Caco-2 (cell line): ENCODE data around the gene DSG3. TPM values are rescaled to one million over a fixed set of nuclear protein-coding genes. Genes with fewer than 3 reads are reported as not detected.
A peak's percentile ranks its signal among the peaks of the same experiment; 100 is the strongest.

ENCODE experiments used
- BruUV-seq: library from RNA; stranded (reverse); fragments of 400-500 nt; replicated peaks from 2 replicates; lab custom pipeline; 2021; lab: Mats Ljungman, UMichigan
- CTCF ChIA-PET: fragments of 300-600 bp; sonication (Branson Sonifier 250); formaldehyde crosslinking; loops from one replicate; lab custom pipeline; 2022; ENCODE audit warnings: antibody characterized with exemption; lab: Charles Lee
- POLR2A ChIA-PET: fragments of 300-600 bp; sonication (Branson Sonifier 250); formaldehyde crosslinking; loops from one replicate; lab custom pipeline; 2022; ENCODE audit warnings: antibody characterized with exemption; lab: Charles Lee
- DNase-seq, 2 experiments: peaks; one replicate each; pipeline versions ENCODE4 v3.0.0 to v3.0.0-alpha.2; 2020 to 2022
- H3K27me3 ChIP-seq: replicated peaks from 2 replicates; pipeline ENCODE4 v1.6.0; 2011; ENCODE audit warnings: low read length; ENCODE audit not compliant: control insufficient read depth, insufficient read depth
- H3K36me3 ChIP-seq: 2 replicates; pipeline ENCODE4 v1.5.1; 2011; ENCODE audit warnings: low read length; ENCODE audit not compliant: control insufficient read depth, insufficient read depth
- H3K4me1 ChIP-seq: fragments of 250-450 bp; sonication (Bioruptor Pico); 2 replicates; pipeline ENCODE4 v1.5.1; 2020; ENCODE audit warnings: mild to moderate bottlenecking
- H3K4me3 ChIP-seq: 2 replicates; pipeline ENCODE4 v1.5.1; 2011; ENCODE audit warnings: low read depth, mild to moderate bottlenecking, control low read depth, low read length
- H3K9me3 ChIP-seq: fragments of 250-450 bp; sonication (Bioruptor Pico); 2 replicates; pipeline ENCODE4 v1.5.1; 2020; ENCODE audit warnings: mild to moderate bottlenecking, moderate library complexity
- H3K27ac Mint-ChIP-seq: one replicate; pipeline ENCODE4 v1.8.0; 2022; ENCODE audit warnings: mixed read lengths; ENCODE audit not compliant: unreplicated experiment
- H3K27me3 Mint-ChIP-seq: one replicate; pipeline ENCODE4 v1.8.0; 2022; ENCODE audit warnings: mixed read lengths; ENCODE audit not compliant: insufficient read depth, unreplicated experiment
- H3K36me3 Mint-ChIP-seq: one replicate; pipeline ENCODE4 v1.8.0; 2022; ENCODE audit warnings: mild to moderate bottlenecking, mixed read lengths; ENCODE audit not compliant: insufficient read depth, unreplicated experiment
- H3K4me1 Mint-ChIP-seq: one replicate; pipeline ENCODE4 v1.8.0; 2022; ENCODE audit warnings: low read depth, mixed read lengths; ENCODE audit not compliant: unreplicated experiment
- H3K4me3 Mint-ChIP-seq: one replicate; pipeline ENCODE4 v1.8.0; 2022; ENCODE audit warnings: mild to moderate bottlenecking, moderate library complexity, mixed read lengths; ENCODE audit not compliant: unreplicated experiment
- H3K9me3 Mint-ChIP-seq: one replicate; pipeline ENCODE4 v1.8.0; 2022; ENCODE audit warnings: mixed read lengths; ENCODE audit not compliant: unreplicated experiment
- intact Hi-C: fragments of 100-400 bp; cut with micrococcal nuclease; formaldehyde crosslinking; loops from one replicate; pipeline ENCODE4 v1.10.0; 2022; ENCODE audit not compliant: unreplicated experiment
- total RNA-seq: library from RNA; stranded (reverse); gene quantifications from 2 replicates; pipeline ENCODE4 v1.2.3, GENCODE V29; 2022
- TF ChIP-seq, protein P1 (sequence below), 2 experiments: fragments of 200-600 bp in 1 of 2; IDR thresholded peaks; 1 replicate in 1 of 2; 2 replicates in 1 of 2; pipeline versions ENCODE4 v1.5.1 to v1.8.0; 2011 to 2022; ENCODE audit warnings: antibody characterized with exemption in 1 of 2, control low read depth in 1 of 2, inconsistent platforms in 1 of 2, low read depth in 1 of 2, low read length in 1 of 2, mild to moderate bottlenecking in 1 of 2, moderate library complexity in 1 of 2; ENCODE audit not compliant: insufficient read depth in 1 of 2, severe bottlenecking in 1 of 2, unreplicated experiment in 1 of 2

Gene DSG3
- total RNA-seq, 1 experiment from 2014 or later = 0.14 TPM

DNA sequence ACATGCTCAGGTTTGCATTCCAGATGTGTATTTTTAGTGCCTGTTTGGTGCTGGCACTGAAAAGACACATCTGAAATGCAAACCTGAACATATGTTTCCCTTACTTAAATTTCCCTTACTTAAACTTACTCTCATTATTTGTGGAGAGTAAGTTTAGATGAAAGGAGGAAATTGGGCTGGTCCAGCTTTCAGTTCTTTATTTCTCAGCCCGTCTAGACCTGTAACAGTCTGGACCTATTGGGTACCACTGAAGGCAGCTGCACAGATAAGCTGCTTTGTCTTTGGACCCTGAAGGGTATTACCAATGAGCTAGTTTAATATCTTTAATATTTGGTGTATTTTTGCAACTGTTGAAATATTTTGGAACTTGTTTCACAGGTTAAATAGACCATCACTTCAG, 17.0 kb upstream of the DSG3 start:
- Mint-ChIP-seq H3K4me1 (peaks cover 7% of the 10 kb centered on the region), H3K36me3 (no peaks in the 10 kb centered on the region), H3K4me3 (no peak overlapping the region), H3K9me3 (no peaks in the 10 kb centered on the region), H3K27me3 (no peaks in the 10 kb centered on the region), H3K27ac (no peak overlapping the region)
- intact Hi-C loops = no loop called here
- no peaks in the 10 kb centered on the region for H3K9me3 ChIP-seq
- BruUV-seq = no TSS peak
- POLR2A ChIA-PET = no interaction called here
- CTCF ChIA-PET = no interaction called here
- peaks cover 10% of the 10 kb centered on the region; the same call in 1 of the 2 replicates for H3K4me1 ChIP-seq
- no peak overlapping the region for H3K4me3 ChIP-seq
- no peaks in the 10 kb centered on the region for H3K27me3 ChIP-seq
- H3K36me3 ChIP-seq = no peaks in the 10 kb centered on the region
- no peak for DNase-seq
- TF ChIP-seq, protein P1, sequence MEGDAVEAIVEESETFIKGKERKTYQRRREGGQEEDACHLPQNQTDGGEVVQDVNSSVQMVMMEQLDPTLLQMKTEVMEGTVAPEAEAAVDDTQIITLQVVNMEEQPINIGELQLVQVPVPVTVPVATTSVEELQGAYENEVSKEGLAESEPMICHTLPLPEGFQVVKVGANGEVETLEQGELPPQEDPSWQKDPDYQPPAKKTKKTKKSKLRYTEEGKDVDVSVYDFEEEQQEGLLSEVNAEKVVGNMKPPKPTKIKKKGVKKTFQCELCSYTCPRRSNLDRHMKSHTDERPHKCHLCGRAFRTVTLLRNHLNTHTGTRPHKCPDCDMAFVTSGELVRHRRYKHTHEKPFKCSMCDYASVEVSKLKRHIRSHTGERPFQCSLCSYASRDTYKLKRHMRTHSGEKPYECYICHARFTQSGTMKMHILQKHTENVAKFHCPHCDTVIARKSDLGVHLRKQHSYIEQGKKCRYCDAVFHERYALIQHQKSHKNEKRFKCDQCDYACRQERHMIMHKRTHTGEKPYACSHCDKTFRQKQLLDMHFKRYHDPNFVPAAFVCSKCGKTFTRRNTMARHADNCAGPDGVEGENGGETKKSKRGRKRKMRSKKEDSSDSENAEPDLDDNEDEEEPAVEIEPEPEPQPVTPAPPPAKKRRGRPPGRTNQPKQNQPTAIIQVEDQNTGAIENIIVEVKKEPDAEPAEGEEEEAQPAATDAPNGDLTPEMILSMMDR (IDR thresholded peaks at IDR 0.05; ENCODE audit: insufficient read depth in 1 of 2, low read depth in 1 of 2, low read length in 1 of 2, severe bottlenecking in 1 of 2, unreplicated experiment in 1 of 2) = no peak

DNA sequence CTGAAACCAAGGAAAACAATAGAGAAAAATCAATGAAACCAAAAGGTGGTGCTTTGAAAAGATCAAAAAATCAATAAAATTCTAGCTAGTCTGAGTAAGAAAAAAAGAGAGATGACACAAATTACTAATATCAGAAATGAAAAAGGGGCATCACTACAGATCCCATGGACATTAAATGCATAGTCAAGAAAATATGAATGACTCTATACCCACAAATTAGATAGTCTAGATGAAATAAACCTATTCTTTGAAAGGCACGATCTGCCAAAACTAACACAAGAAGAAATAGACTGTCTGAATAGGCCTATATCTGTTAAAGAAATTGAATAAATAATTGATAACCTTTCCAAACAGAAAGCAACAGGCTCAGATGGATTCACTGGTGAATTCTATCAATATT, 15.2 kb upstream of the DSG3 start:
- H3K36me3 ChIP-seq = no peaks in the 10 kb centered on the region
- Mint-ChIP-seq H3K27ac (no peak overlapping the region), H3K27me3 (no peaks in the 10 kb centered on the region), H3K9me3 (no peaks in the 10 kb centered on the region), H3K4me3 (no peak overlapping the region), H3K36me3 (no peaks in the 10 kb centered on the region), H3K4me1 (peaks cover 7% of the 10 kb centered on the region)
- H3K4me3 ChIP-seq = no peak overlapping the region
- H3K27me3 ChIP-seq = no peaks in the 10 kb centered on the region
- TF ChIP-seq, protein P1 (IDR thresholded peaks at IDR 0.05; ENCODE audit: insufficient read depth in 1 of 2, low read depth in 1 of 2, low read length in 1 of 2, severe bottlenecking in 1 of 2, unreplicated experiment in 1 of 2) = no peak
- ChIA-PET CTCF (no interaction called here), POLR2A (no interaction called here)
- intact Hi-C loops = no loop called here
- no peaks in the 10 kb centered on the region for H3K9me3 ChIP-seq
- no peak for DNase-seq
- H3K4me1 ChIP-seq = peaks cover 10% of the 10 kb centered on the region; the same call in 1 of the 2 replicates
- BruUV-seq = no TSS peak

DNA sequence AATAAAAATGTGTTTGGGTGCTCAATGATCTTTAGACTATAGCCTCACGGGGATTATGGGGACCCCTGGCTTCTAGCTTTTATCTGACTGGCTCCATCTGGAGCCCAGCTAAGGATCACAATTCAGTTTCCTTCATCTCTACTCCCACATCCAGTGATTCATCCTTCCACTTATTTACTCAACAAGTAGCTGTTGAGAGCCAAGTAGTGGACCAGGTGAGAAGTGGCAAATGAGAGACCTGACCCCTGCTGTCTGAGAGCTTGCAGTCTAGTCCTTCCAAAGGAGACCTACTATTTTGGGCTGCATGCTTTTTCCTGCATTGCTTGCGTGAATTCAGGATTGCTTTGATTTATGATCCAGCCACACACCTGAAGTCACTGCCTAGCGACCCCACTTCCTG, 10.7 kb upstream of the DSG3 start:
- intact Hi-C loops = no loop called here
- no peaks in the 10 kb centered on the region for H3K36me3 Mint-ChIP-seq

More for the DNA sequence above, 10.7 kb upstream of the DSG3 start:
- TF ChIP-seq, protein P1 (IDR thresholded peaks at IDR 0.05; ENCODE audit: insufficient read depth in 1 of 2, low read depth in 1 of 2, low read length in 1 of 2, severe bottlenecking in 1 of 2, unreplicated experiment in 1 of 2) = peak in 1 of 2 experiments; percentile 16
- no peak overlapping the region for H3K4me3 ChIP-seq
- Mint-ChIP-seq H3K4me3 (no peak overlapping the region), H3K9me3 (no peaks in the 10 kb centered on the region), H3K27ac (no peak overlapping the region), H3K27me3 (no peaks in the 10 kb centered on the region), H3K4me1 (no peaks in the 10 kb centered on the region)
- no peaks in the 10 kb centered on the region for H3K36me3 ChIP-seq
- CTCF ChIA-PET = interaction anchor here (0.5 kb wide), 1 partner anchor 12 kb away, joined by 3 read pairs; no protein-coding TSS in a partner anchor
- H3K9me3 ChIP-seq = no peaks in the 10 kb centered on the region
- POLR2A ChIA-PET = no interaction called here
- H3K27me3 ChIP-seq = no peaks in the 10 kb centered on the region
- no TSS peak for BruUV-seq
- no peaks in the 10 kb centered on the region for H3K4me1 ChIP-seq
- DNase-seq = no peak
